Colonic mucosa (tissue), 4 donors: ENCODE results near the gene TSHZ2. TPM values are rescaled to one million over a fixed set of nuclear protein-coding genes. Genes with fewer than 3 reads are reported as not detected.

ENCODE experiments used
- DNase-seq: peaks from one replicate; pipeline ENCODE4 v3.0.0-alpha.2; 2020
- H3K27ac ChIP-seq: fragments of 200-600 bp; one replicate; pipeline ENCODE4 v1.8.0; 2021
- H3K27me3 ChIP-seq: fragments of 200-600 bp; one replicate; pipeline ENCODE4 v1.8.0; 2021
- H3K36me3 ChIP-seq: fragments of 200-600 bp; one replicate; pipeline ENCODE4 v1.8.0; 2021
- H3K4me1 ChIP-seq: fragments of 200-600 bp; one replicate; pipeline ENCODE4 v1.8.0; 2021; ENCODE audit warnings: mild to moderate bottlenecking
- H3K4me3 ChIP-seq: fragments of 200-600 bp; one replicate; pipeline ENCODE4 v1.8.0; 2021
- H3K9ac ChIP-seq, 2 donors: one replicate each; pipeline ENCODE4 v1.7.0; 2013; ENCODE audit warnings: control low read depth in 2 of 2, low read depth in 2 of 2, low read length in 2 of 2
- H3K9me3 ChIP-seq: fragments of 200-600 bp; one replicate; pipeline ENCODE4 v1.8.0; 2021
- CTCF ChIP-seq: fragments of 200-600 bp; IDR thresholded peaks from one replicate; pipeline ENCODE4 v1.8.0; 2022; ENCODE audit warnings: antibody characterized with exemption, mild to moderate bottlenecking
- intact Hi-C: fragments of 100-400 bp; cut with DNase I; formaldehyde crosslinking; loops from one replicate; pipeline ENCODE4 v1.14.1; 2022
- total RNA-seq, 2 donors: library from RNA; stranded (reverse); fragmentation: NEBNext Ultra II Directional in 1 of 2; extraction: Animal tissue kit (Norgen Biotek cat#: 25700) in 1 of 2; gene quantifications; one replicate each; pipeline ENCODE4 v1.2.1, GENCODE V29; 2021
- donor health status: healthy.
- donor health status: DM: no; HTN: no; CAD: no.
- donor health status: DM: no; HTN: no; CAD: no.

Gene TSHZ2
- total RNA-seq, 2 donors from 2014 or later, result 2.1 to 3.1 TPM

GRCh38 chr20:53385941-53386767 lies 414.0 kb downstream of the TSHZ2 start:
- no peak for DNase-seq
- no peak for TF ChIP-seq CTCF
- Histone ChIP-seq H3K27ac (no peak overlapping the region), H3K4me1 (no peaks in the 10 kb centered on the region), H3K36me3 (no peaks in the 10 kb centered on the region), H3K9me3 (no peaks in the 10 kb centered on the region), H3K27me3 (no peaks in the 10 kb centered on the region), H3K4me3 (no peak overlapping the region), H3K9ac (no peak overlapping the region)
- intact Hi-C loops, result no loop called here

GRCh38 chr20:53387983-53388675 lies 416.0 kb downstream of the TSHZ2 start:
- no peak for DNase-seq
- no peak for TF ChIP-seq CTCF
- H3K4me3 ChIP-seq, result no peak overlapping the region
- no peaks in the 10 kb centered on the region for H3K4me1 ChIP-seq
- no peak overlapping the region for H3K9ac ChIP-seq
- H3K9me3 ChIP-seq, result no peaks in the 10 kb centered on the region
- no peak overlapping the region for H3K27ac ChIP-seq
- H3K27me3 ChIP-seq, result no peaks in the 10 kb centered on the region
- H3K36me3 ChIP-seq, result no peaks in the 10 kb centered on the region
- intact Hi-C loops, result no loop called here

- no peaks in the 10 kb centered on the region for H3K4me1 ChIP-seq
- intact Hi-C loops, result no loop called here
- TF ChIP-seq CTCF, result no peak
- H3K9ac ChIP-seq, result no peak overlapping the region
- no peaks in the 10 kb centered on the region for H3K36me3 ChIP-seq
- DNase-seq, result no peak
- no peaks in the 10 kb centered on the region for H3K9me3 ChIP-seq
- no peaks in the 10 kb centered on the region for H3K27me3 ChIP-seq
- no peak overlapping the region for H3K4me3 ChIP-seq
- no peak overlapping the region for H3K27ac ChIP-seq
Observed at GRCh38 chr20:53389516-53390300, 417.6 kb downstream of the TSHZ2 start.

GRCh38 chr20:53390770-53391169 lies 418.6 kb downstream of the TSHZ2 start:
- TF ChIP-seq CTCF, result no peak
- H3K27me3 ChIP-seq, result no peaks in the 10 kb centered on the region
- intact Hi-C loops, result no loop called here

GRCh38 chr20:53394433-53394832 lies 422.3 kb downstream of the TSHZ2 start:
- intact Hi-C loops, result no loop called here
- H3K9me3 ChIP-seq, result no peaks in the 10 kb centered on the region

More at GRCh38 chr20:53390770-53391169, 418.6 kb downstream of the TSHZ2 start:
- Histone ChIP-seq H3K9ac (no peak overlapping the region), H3K36me3 (no peaks in the 10 kb centered on the region), H3K27ac (no peak overlapping the region), H3K4me3 (no peak overlapping the region), H3K9me3 (no peaks in the 10 kb centered on the region), H3K4me1 (no peaks in the 10 kb centered on the region)
- no peak for DNase-seq

More at GRCh38 chr20:53394433-53394832, 422.3 kb downstream of the TSHZ2 start:
- Histone ChIP-seq H3K27ac (no peak overlapping the region), H3K4me1 (no peaks in the 10 kb centered on the region), H3K4me3 (no peak overlapping the region), H3K36me3 (no peaks in the 10 kb centered on the region), H3K9ac (no peak overlapping the region), H3K27me3 (no peaks in the 10 kb centered on the region)
- DNase-seq, result no peak
- no peak for TF ChIP-seq CTCF
